ENCODE data around the gene SPDYE2B.
"Not testable (repeated sequence)": the region's sequence is repeated elsewhere in the genome, so short reads cannot be mapped to it uniquely, and the experiment has no call there.

DNA sequence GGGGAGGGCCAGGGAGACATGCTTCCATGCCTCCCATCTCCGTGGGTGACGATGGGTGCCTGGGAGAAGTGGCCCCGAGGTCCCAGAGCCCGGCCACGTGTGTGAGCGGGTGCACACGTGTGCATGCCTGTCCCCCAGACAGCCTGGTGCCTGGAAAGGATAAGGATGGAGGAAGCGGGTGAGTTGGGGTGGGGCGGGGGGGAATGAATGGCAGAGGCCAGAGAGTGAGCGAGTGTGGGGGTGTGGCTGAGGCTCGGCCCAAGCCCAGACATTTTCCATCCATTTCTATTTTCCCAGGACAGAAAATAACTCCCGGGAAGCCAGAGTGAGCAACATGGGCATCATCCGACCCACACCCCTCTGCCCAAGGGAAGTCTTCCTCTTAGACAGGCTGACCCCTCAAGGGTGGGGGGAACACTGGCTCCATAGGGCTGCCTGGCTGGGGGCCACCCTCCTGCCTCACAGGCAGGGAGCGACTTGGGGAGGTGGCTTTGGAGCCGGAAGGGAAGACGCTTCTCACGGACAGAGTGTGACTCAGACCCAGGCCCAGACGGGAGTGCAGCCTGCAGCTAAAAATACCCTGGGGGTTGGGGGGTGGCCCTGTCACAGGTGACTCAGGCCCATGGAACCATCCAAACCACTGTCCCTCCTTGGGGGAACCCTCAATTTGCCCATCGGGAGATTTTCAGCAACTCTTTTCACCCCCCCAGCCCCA is 45.5 kb upstream of the SPDYE2B start:
- TF ChIP-seq, protein P1, sequence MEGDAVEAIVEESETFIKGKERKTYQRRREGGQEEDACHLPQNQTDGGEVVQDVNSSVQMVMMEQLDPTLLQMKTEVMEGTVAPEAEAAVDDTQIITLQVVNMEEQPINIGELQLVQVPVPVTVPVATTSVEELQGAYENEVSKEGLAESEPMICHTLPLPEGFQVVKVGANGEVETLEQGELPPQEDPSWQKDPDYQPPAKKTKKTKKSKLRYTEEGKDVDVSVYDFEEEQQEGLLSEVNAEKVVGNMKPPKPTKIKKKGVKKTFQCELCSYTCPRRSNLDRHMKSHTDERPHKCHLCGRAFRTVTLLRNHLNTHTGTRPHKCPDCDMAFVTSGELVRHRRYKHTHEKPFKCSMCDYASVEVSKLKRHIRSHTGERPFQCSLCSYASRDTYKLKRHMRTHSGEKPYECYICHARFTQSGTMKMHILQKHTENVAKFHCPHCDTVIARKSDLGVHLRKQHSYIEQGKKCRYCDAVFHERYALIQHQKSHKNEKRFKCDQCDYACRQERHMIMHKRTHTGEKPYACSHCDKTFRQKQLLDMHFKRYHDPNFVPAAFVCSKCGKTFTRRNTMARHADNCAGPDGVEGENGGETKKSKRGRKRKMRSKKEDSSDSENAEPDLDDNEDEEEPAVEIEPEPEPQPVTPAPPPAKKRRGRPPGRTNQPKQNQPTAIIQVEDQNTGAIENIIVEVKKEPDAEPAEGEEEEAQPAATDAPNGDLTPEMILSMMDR (IDR thresholded peaks at IDR 0.05): not testable (repeated sequence)
- TF ChIP-seq EZH2 (IDR thresholded peaks at IDR 0.05; ENCODE audit: borderline replicate concordance, insufficient read depth, low read depth, low read length, poor library complexity, severe bottlenecking): not testable (repeated sequence)

All from B cell (primary cell).